RWPE2 (cell line): ENCODE measurements around the gene IL1RAPL1.

Experiments used
- ATAC-seq: fragments of 200-7000 bp; cut with Tn5 transposase; 3 replicates; pipeline ENCODE4 v1.9.1; 2021; ENCODE audit warnings: low read depth
- DNase-seq: peaks from one replicate; pipeline ENCODE4 v3.0.0-alpha.2; 2020; ENCODE audit warnings: low spot score
- H3K27ac ChIP-seq: fragments of 450-650 bp; 2 replicates; pipeline ENCODE4 v1.5.1; 2017; ENCODE audit warnings: mild to moderate bottlenecking; ENCODE audit not compliant: poor library complexity, severe bottlenecking
- H3K27me3 ChIP-seq: fragments of 250-450 bp; sonication (Bioruptor Pico); 2 replicates; pipeline ENCODE4 v1.5.1; 2021; ENCODE audit warnings: mild to moderate bottlenecking, moderate library complexity; ENCODE audit not compliant: insufficient read depth, poor library complexity, severe bottlenecking
- H3K36me3 ChIP-seq: fragments of 250-450 bp; sonication (Bioruptor Pico); 2 replicates; pipeline ENCODE4 v1.5.1; 2020; ENCODE audit warnings: low read depth, mild to moderate bottlenecking, moderate library complexity
- H3K4me1 ChIP-seq: fragments of 250-450 bp; sonication (Bioruptor Pico); 2 replicates; pipeline ENCODE4 v1.5.1; 2021; ENCODE audit warnings: mild to moderate bottlenecking, moderate library complexity; ENCODE audit not compliant: insufficient read depth, poor library complexity, severe bottlenecking
- H3K4me3 ChIP-seq: fragments of 250-450 bp; sonication (Bioruptor Pico); 2 replicates; pipeline ENCODE4 v1.5.1; 2021; ENCODE audit warnings: mild to moderate bottlenecking, moderate library complexity; ENCODE audit not compliant: severe bottlenecking
- H3K9me3 ChIP-seq: fragments of 250-450 bp; sonication (Bioruptor Pico); 2 replicates; pipeline ENCODE4 v1.5.1; 2021; ENCODE audit warnings: mild to moderate bottlenecking, moderate library complexity; ENCODE audit not compliant: severe bottlenecking
- CTCF ChIP-seq: fragments of 450-650 bp; IDR thresholded peaks from one replicate; pipeline ENCODE4 v1.5.1; 2017; ENCODE audit warnings: mild to moderate bottlenecking, moderate library complexity; ENCODE audit not compliant: poor library complexity, severe bottlenecking

The IL1RAPL1 gene

GRCh38 chrX:29690061-29690460 lies 1102.8 kb downstream of the IL1RAPL1 start:
- Histone ChIP-seq H3K4me3 (no peak overlapping the region), H3K27ac (no peak overlapping the region), H3K9me3 (no peaks in the 10 kb centered on the region), H3K27me3 (no peaks in the 10 kb centered on the region), H3K36me3 (no peaks in the 10 kb centered on the region), H3K4me1 (no peaks in the 10 kb centered on the region)
- no peak for TF ChIP-seq CTCF
- DNase-seq: no peak
- ATAC-seq: no peak

DNA sequence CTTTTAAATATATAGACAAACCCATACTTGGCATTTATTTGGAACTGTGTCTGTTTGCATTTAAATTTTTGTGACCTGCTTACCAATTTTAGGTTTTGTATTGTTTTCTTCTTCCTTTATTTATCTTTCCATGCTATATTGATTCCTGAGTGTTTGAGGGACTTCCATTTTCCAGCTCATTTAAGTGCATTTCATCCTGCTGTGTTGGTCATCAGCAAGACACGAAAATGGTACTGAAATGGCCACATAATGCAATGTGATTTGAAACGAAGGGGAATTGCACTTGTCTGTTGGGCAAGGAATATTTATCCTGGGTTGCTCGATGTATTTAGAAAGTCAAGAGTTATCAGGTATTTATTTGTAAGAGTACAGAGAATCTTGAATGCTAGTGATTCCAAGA lies 1103.8 kb downstream of the IL1RAPL1 start:
- no peaks in the 10 kb centered on the region for H3K27me3 ChIP-seq
- no peaks in the 10 kb centered on the region for H3K4me1 ChIP-seq
- DNase-seq: no peak
- no peaks in the 10 kb centered on the region for H3K9me3 ChIP-seq
- H3K4me3 ChIP-seq: no peak overlapping the region
- no peak overlapping the region for H3K27ac ChIP-seq
- ATAC-seq: no peak
- no peak for TF ChIP-seq CTCF
- H3K36me3 ChIP-seq: no peaks in the 10 kb centered on the region

DNA sequence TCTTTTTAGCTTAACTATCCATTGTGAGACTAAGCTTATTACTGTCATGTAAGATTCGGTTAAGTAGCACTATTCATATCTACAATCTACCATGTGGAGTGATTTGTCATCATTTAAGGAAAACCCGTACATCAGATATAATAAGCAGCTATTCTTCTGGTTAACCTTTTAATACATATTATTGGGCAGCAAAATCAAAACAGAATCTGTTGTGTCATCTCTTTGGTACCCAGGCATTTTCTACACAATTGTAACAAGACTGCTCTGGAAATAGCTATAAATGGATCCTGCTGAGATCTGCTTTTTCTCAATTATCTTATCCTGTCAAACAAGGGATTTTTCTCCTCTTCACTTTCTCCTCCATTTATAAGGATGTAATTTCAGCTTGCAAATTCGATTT lies 1106.7 kb downstream of the IL1RAPL1 start:
- Histone ChIP-seq H3K27ac (no peak overlapping the region), H3K4me1 (no peaks in the 10 kb centered on the region), H3K9me3 (no peaks in the 10 kb centered on the region), H3K36me3 (no peaks in the 10 kb centered on the region), H3K4me3 (no peak overlapping the region), H3K27me3 (no peaks in the 10 kb centered on the region)
- ATAC-seq: no peak
- TF ChIP-seq CTCF: no peak
- DNase-seq: no peak

- Histone ChIP-seq H3K27ac (no peak overlapping the region), H3K27me3 (no peaks in the 10 kb centered on the region), H3K4me1 (no peaks in the 10 kb centered on the region), H3K4me3 (no peak overlapping the region), H3K9me3 (no peaks in the 10 kb centered on the region), H3K36me3 (no peaks in the 10 kb centered on the region)
- DNase-seq (no peak), ATAC-seq (no peak)
- TF ChIP-seq CTCF: no peak
Observed at GRCh38 chrX:29699239-29699638, 1112.0 kb downstream of the IL1RAPL1 start.

GRCh38 chrX:29707088-29707487 lies 1119.8 kb downstream of the IL1RAPL1 start:
- Histone ChIP-seq H3K27ac (no peak overlapping the region), H3K4me3 (no peak overlapping the region), H3K4me1 (no peaks in the 10 kb centered on the region), H3K36me3 (no peaks in the 10 kb centered on the region), H3K27me3 (no peaks in the 10 kb centered on the region), H3K9me3 (no peaks in the 10 kb centered on the region)
- ATAC-seq: no peak
- TF ChIP-seq CTCF: no peak
- DNase-seq: no peak
